ENCODE data around the gene STC2. TPM values are rescaled to one million over a fixed set of nuclear protein-coding genes. Genes with fewer than 3 reads are reported as not detected.

STC2 gene
- total RNA-seq, 2 experiments from 2014 or later = not detected

DNA sequence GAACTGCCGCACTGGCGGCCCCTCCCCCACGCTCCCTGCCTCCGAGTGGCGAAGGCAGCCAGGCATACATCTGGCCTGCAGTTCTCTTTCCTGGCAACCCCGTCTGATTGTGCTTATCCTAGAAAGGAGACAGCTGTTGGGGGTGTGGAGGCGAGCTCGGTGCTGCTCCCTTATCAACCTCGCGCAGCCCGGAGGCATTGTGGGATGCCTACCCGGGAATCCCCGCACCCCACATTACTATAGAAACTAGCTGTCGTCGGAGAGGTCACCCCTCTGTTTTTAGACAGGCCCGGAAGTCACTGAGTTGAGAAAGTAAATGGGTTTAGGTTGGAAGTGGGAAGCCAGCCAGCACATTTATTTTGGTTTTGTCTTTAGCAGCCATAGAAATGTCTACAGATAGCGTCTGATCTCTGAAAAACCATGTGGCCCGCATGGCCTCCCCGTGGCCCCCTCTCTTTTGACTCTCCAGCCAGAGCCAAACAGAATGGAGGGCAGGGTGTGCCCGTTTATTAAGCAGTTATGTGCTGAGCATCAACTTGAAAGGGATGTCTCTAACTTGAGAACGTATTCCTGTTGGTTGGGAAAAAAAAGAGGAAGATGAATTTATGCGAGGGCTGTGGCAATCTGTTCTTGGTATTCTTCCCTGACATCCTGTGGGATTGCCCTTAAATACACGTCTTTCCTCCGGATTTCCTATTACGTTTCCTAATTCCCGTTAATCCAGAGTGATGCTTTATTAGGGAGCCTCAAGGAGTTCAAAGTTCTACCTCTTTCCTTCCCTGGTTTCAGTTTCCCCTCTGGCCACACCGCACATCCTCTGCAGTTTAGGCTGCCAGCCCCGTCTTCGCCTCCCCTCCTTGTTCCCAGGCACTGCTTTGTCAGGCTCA is 3.9 kb downstream of the STC2 start:
- Histone ChIP-seq H3K4me3 (ENCODE audit: low read depth, low read length, poor library complexity, severe bottlenecking) (no peak overlapping the region), H2AFZ (ENCODE audit: low read length) (no peak overlapping the region), H3K9me3 (ENCODE audit: low read length) (no peaks in the 10 kb centered on the region), H3K4me2 (ENCODE audit: low read length) (no peak overlapping the region), H3K36me3 (ENCODE audit: insufficient read depth, low read length) (no peaks in the 10 kb centered on the region), H3K27ac (ENCODE audit: low read depth, low read length, poor library complexity, severe bottlenecking) (no peak overlapping the region), H3K79me2 (ENCODE audit: insufficient read depth, low read depth, low read length) (no peaks in the 10 kb centered on the region), H3K9me2 (ENCODE audit: insufficient read depth, low read length) (no peaks in the 10 kb centered on the region), H3K4me1 (ENCODE audit: insufficient read depth, low read length, poor library complexity, severe bottlenecking) (no peaks in the 10 kb centered on the region), H4K20me1 (ENCODE audit: insufficient read depth, low read length) (no peaks in the 10 kb centered on the region)
- TF ChIP-seq, protein P1, sequence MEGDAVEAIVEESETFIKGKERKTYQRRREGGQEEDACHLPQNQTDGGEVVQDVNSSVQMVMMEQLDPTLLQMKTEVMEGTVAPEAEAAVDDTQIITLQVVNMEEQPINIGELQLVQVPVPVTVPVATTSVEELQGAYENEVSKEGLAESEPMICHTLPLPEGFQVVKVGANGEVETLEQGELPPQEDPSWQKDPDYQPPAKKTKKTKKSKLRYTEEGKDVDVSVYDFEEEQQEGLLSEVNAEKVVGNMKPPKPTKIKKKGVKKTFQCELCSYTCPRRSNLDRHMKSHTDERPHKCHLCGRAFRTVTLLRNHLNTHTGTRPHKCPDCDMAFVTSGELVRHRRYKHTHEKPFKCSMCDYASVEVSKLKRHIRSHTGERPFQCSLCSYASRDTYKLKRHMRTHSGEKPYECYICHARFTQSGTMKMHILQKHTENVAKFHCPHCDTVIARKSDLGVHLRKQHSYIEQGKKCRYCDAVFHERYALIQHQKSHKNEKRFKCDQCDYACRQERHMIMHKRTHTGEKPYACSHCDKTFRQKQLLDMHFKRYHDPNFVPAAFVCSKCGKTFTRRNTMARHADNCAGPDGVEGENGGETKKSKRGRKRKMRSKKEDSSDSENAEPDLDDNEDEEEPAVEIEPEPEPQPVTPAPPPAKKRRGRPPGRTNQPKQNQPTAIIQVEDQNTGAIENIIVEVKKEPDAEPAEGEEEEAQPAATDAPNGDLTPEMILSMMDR (conservative IDR thresholded peaks at IDR 0.05; ENCODE audit: low read length) = no peak
- no peak for TF ChIP-seq EZH2phosphoT487 (IDR thresholded peaks at IDR 0.05; ENCODE audit: borderline replicate concordance, low read depth, low read length)
- intact Hi-C loops (cut with micrococcal nuclease; ENCODE audit: unreplicated experiment) = no loop called here
- CTCF ChIA-PET (ENCODE audit: unreplicated experiment) = no interaction called here
- no TSS peak for BruUV-seq (replicated peaks)
- no peak for DNase-seq (ENCODE audit: low spot score)
- POLR2A ChIA-PET = no interaction called here

GRCh38 chr5:173323799-173324114 is 4.5 kb downstream of the STC2 start:
- no peak overlapping the region for H3K4me2 ChIP-seq (ENCODE audit: low read length)
- H3K9me3 ChIP-seq (ENCODE audit: low read length) = no peaks in the 10 kb centered on the region
- no peak for DNase-seq (ENCODE audit: low spot score)
- CTCF ChIA-PET (ENCODE audit: unreplicated experiment) = no interaction called here
- intact Hi-C loops (cut with micrococcal nuclease; ENCODE audit: unreplicated experiment) = no loop called here
- no TSS peak for BruUV-seq (replicated peaks)
- H3K36me3 ChIP-seq (ENCODE audit: insufficient read depth, low read length) = no peaks in the 10 kb centered on the region
- no peaks in the 10 kb centered on the region for H3K4me1 ChIP-seq (ENCODE audit: insufficient read depth, low read length, poor library complexity, severe bottlenecking)
- H3K9me2 ChIP-seq (ENCODE audit: insufficient read depth, low read length) = no peaks in the 10 kb centered on the region
- no peak overlapping the region for H3K4me3 ChIP-seq (ENCODE audit: low read depth, low read length, poor library complexity, severe bottlenecking)
- no peaks in the 10 kb centered on the region for H4K20me1 ChIP-seq (ENCODE audit: insufficient read depth, low read length)
- H3K79me2 ChIP-seq (ENCODE audit: insufficient read depth, low read depth, low read length) = no peaks in the 10 kb centered on the region
- H2AFZ ChIP-seq (ENCODE audit: low read length) = no peak overlapping the region
- TF ChIP-seq, protein P1 (conservative IDR thresholded peaks at IDR 0.05; ENCODE audit: low read length) = no peak
- TF ChIP-seq EZH2phosphoT487 (IDR thresholded peaks at IDR 0.05; ENCODE audit: borderline replicate concordance, low read depth, low read length) = no peak
- POLR2A ChIA-PET = no interaction called here
- no peak overlapping the region for H3K27ac ChIP-seq (ENCODE audit: low read depth, low read length, poor library complexity, severe bottlenecking)

DNA sequence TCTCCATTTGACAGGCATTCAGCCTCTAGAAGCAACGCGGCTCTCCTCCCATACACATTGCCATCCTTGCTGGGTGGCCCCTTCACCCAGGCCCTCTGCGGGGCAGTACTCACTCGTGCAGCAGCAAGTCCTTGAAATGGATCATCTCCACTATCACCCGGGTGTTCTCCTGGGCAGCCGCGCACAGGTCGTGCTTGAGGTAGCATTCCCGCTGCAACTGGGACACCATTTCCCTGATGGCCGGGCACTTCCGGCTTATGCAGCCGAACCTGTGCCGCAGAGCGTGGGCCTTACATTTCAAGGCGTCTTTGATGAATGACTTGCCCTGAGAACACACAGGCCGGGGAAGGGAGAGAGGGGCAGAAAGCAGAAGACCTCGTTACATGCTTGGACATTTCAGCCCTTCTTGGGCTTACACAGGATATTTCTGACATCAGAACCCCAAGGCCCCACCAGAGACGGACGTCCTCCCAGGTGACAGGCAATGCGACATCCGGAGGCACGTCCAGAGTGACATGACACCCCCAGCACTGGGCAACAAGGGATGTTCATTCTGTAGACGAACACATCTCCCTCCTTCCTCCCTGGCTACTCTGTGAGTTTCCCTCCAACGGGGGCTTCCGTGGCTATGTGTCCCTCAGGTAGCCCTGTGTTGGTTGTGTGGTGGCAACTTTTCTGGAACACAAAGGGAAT is 5.0 kb downstream of the STC2 start:
- no TSS peak for BruUV-seq (replicated peaks)
- H3K4me3 ChIP-seq (ENCODE audit: low read depth, low read length, poor library complexity, severe bottlenecking) = no peak overlapping the region
- no peaks in the 10 kb centered on the region for H3K9me2 ChIP-seq (ENCODE audit: insufficient read depth, low read length)
- no peaks in the 10 kb centered on the region for H4K20me1 ChIP-seq (ENCODE audit: insufficient read depth, low read length)
- ChIA-PET CTCF (ENCODE audit: unreplicated experiment) (no interaction called here), POLR2A (no interaction called here)
- intact Hi-C loops (cut with micrococcal nuclease; ENCODE audit: unreplicated experiment) = no loop called here
- H2AFZ ChIP-seq (ENCODE audit: low read length) = no peak overlapping the region
- no peaks in the 10 kb centered on the region for H3K9me3 ChIP-seq (ENCODE audit: low read length)
- no peaks in the 10 kb centered on the region for H3K36me3 ChIP-seq (ENCODE audit: insufficient read depth, low read length)
- DNase-seq (ENCODE audit: low spot score) = no peak
- TF ChIP-seq EZH2phosphoT487 (IDR thresholded peaks at IDR 0.05; ENCODE audit: borderline replicate concordance, low read depth, low read length) = no peak
- TF ChIP-seq, protein P1 (conservative IDR thresholded peaks at IDR 0.05; ENCODE audit: low read length) = no peak
- no peaks in the 10 kb centered on the region for H3K4me1 ChIP-seq (ENCODE audit: insufficient read depth, low read length, poor library complexity, severe bottlenecking)
- no peak overlapping the region for H3K4me2 ChIP-seq (ENCODE audit: low read length)
- H3K79me2 ChIP-seq (ENCODE audit: insufficient read depth, low read depth, low read length) = no peaks in the 10 kb centered on the region
- H3K27ac ChIP-seq (ENCODE audit: low read depth, low read length, poor library complexity, severe bottlenecking) = no peak overlapping the region
